ENCODE results near the gene TCF12. TPM values are rescaled to one million over a fixed set of nuclear protein-coding genes. Genes with fewer than 3 reads are reported as not detected.
"Not testable (repeated sequence)": the region's sequence is repeated elsewhere in the genome, so short reads cannot be mapped to it uniquely, and the experiment has no call there.

The TCF12 gene
- total RNA-seq, 2 donors from 2014 or later = 91.8 to 107 TPM

GRCh38 chr15:57094321-57095257 is 176.1 kb downstream of the TCF12 start:
- Histone ChIP-seq H3K27me3 (replicated peaks; ENCODE audit: insufficient read depth) (no peaks in the 10 kb centered on the region), H3K4me1 (ENCODE audit: control insufficient read depth in 1 of 2, low read depth in 2 of 2) (peaks cover 3 to 11% of the 10 kb centered on the region in 2 donors), H3K36me3 (no peaks in the 10 kb centered on the region), H3K4me3 (no peak overlapping the region), H3K9me3 (no peaks in the 10 kb centered on the region), H3K27ac (no peak overlapping the region)
- TF ChIP-seq, protein P1, sequence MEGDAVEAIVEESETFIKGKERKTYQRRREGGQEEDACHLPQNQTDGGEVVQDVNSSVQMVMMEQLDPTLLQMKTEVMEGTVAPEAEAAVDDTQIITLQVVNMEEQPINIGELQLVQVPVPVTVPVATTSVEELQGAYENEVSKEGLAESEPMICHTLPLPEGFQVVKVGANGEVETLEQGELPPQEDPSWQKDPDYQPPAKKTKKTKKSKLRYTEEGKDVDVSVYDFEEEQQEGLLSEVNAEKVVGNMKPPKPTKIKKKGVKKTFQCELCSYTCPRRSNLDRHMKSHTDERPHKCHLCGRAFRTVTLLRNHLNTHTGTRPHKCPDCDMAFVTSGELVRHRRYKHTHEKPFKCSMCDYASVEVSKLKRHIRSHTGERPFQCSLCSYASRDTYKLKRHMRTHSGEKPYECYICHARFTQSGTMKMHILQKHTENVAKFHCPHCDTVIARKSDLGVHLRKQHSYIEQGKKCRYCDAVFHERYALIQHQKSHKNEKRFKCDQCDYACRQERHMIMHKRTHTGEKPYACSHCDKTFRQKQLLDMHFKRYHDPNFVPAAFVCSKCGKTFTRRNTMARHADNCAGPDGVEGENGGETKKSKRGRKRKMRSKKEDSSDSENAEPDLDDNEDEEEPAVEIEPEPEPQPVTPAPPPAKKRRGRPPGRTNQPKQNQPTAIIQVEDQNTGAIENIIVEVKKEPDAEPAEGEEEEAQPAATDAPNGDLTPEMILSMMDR (IDR thresholded peaks at IDR 0.05) = no peak
- no peak for DNase-seq (ENCODE audit: low spot score)
- ATAC-seq (ENCODE audit: insufficient number of reproducible peaks, low FRiP score, low read depth) = no peak

GRCh38 chr15:57095896-57096295 is 177.5 kb downstream of the TCF12 start:
- Histone ChIP-seq H3K36me3 (no peaks in the 10 kb centered on the region), H3K9me3 (no peaks in the 10 kb centered on the region), H3K4me3 (no peak overlapping the region), H3K27me3 (replicated peaks; ENCODE audit: insufficient read depth) (no peaks in the 10 kb centered on the region), H3K4me1 (ENCODE audit: control insufficient read depth in 1 of 2, low read depth in 2 of 2) (peaks cover 3 to 11% of the 10 kb centered on the region in 2 donors), H3K27ac (no peak overlapping the region)
- TF ChIP-seq, protein P1 (IDR thresholded peaks at IDR 0.05) = no peak
- ATAC-seq (ENCODE audit: insufficient number of reproducible peaks, low FRiP score, low read depth) (no peak), DNase-seq (ENCODE audit: low spot score) (no peak)

- no peaks in the 10 kb centered on the region for H3K27me3 ChIP-seq (replicated peaks; ENCODE audit: insufficient read depth)
- H3K4me3 ChIP-seq = no peak overlapping the region
- DNase-seq (ENCODE audit: low spot score) (no peak), ATAC-seq (ENCODE audit: insufficient number of reproducible peaks, low FRiP score, low read depth) (no peak)
- peaks cover 3 to 11% of the 10 kb centered on the region in 2 donors for H3K4me1 ChIP-seq (ENCODE audit: control insufficient read depth in 1 of 2, low read depth in 2 of 2)
- H3K9me3 ChIP-seq = no peaks in the 10 kb centered on the region
- H3K27ac ChIP-seq = no peak overlapping the region
- no peaks in the 10 kb centered on the region for H3K36me3 ChIP-seq
- TF ChIP-seq, protein P1 (IDR thresholded peaks at IDR 0.05) = no peak
Observed at GRCh38 chr15:57097246-57097645, 178.8 kb downstream of the TCF12 start.

DNA sequence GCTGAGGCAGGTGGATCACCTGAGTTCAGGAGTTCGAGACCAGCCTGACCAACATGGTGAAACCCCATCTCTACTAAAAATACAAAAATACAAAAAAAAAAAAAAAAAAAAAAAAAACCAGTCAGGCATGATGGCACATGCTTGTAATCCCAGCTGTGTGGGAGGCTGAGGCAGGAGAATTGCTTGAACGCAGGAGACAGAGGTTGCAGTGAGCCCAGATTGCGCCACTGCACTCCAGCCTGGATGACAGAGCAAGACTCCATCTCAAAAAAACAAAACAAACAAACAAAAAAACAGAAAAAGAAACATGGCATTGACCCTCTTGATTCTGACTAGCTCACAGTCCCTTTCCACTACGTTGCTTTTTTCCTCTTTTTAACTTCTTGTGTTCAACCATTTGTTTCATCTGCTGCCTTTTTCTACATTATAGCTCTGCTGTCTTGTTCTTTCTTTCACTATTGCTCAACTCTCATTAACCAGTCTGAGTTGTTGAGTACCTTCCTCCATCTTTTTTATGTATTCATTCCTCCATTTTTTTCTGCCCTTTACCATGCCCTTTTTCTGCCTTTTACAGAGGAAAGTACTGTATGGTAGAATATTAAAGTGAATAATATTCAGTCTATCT is 179.6 kb downstream of the TCF12 start:
- H3K9me3 ChIP-seq; H3K36me3 ChIP-seq; H3K27me3 ChIP-seq (replicated peaks; ENCODE audit: insufficient read depth); DNase-seq (ENCODE audit: low spot score); H3K4me3 ChIP-seq; H3K27ac ChIP-seq; ATAC-seq (ENCODE audit: insufficient number of reproducible peaks, low FRiP score, low read depth): not testable (repeated sequence)
- H3K4me1 ChIP-seq (ENCODE audit: control insufficient read depth in 1 of 2, low read depth in 2 of 2) = peaks cover 3 to 11% of the 10 kb centered on the region in 2 donors

GRCh38 chr15:57098896-57099295 is 180.5 kb downstream of the TCF12 start:
- H3K4me3 ChIP-seq = no peak overlapping the region
- ATAC-seq (ENCODE audit: insufficient number of reproducible peaks, low FRiP score, low read depth) (no peak), DNase-seq (ENCODE audit: low spot score) (no peak)
- no peak overlapping the region for H3K27ac ChIP-seq
- H3K9me3 ChIP-seq = no peaks in the 10 kb centered on the region
- peaks cover 3 to 11% of the 10 kb centered on the region in 2 donors for H3K4me1 ChIP-seq (ENCODE audit: control insufficient read depth in 1 of 2, low read depth in 2 of 2)
- no peaks in the 10 kb centered on the region for H3K36me3 ChIP-seq
- no peaks in the 10 kb centered on the region for H3K27me3 ChIP-seq (replicated peaks; ENCODE audit: insufficient read depth)
- TF ChIP-seq, protein P1 (IDR thresholded peaks at IDR 0.05) = no peak
